Fibroblast of skin of right biceps (primary cell): ENCODE data around the gene FOXL3.
"Not testable (repeated sequence)": the region's sequence is repeated elsewhere in the genome, so short reads cannot be mapped to it uniquely, and the experiment has no call there.

ENCODE experiments used
- DNase-seq: peaks from one replicate; pipeline ENCODE4 v3.0.0-alpha.2; 2013

The FOXL3 gene

GRCh38 chr7:289756-290553 is at the start of gene FOXL3:
Gene FOXL3, plus strand, starts transcription at chr7:290170. Its CDS starts 0 bp downstream, at chr7:290170.
- no peak for DNase-seq

DNA sequence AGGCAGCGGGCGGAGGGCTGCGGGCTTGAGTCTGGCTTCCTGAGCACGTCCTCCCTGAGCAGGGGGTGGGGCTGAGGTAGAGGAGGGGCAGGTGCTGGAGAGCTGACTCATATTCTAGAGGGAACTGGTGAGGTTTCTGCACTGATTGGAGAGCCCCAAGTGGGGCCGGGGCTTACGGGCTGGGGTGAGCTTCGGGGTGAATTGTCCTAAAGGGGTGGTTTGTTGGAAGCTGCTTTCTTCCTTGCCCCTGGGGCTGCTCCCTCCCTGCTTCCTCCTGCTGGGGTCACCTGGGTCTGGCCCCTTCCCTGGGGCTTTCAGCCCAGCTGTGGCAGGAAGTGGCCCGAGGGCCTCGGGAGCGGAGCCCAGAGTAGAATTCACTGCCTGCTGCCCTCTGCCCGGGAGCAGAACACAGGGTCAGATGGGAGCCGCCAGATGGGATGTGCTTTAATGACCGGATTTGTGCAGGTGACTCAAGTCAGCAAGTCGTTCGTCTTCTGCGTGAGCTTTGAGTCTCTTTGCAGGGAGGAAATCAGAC is 49.0 kb upstream of the FOXL3 start:
- DNase-seq = no peak

DNA sequence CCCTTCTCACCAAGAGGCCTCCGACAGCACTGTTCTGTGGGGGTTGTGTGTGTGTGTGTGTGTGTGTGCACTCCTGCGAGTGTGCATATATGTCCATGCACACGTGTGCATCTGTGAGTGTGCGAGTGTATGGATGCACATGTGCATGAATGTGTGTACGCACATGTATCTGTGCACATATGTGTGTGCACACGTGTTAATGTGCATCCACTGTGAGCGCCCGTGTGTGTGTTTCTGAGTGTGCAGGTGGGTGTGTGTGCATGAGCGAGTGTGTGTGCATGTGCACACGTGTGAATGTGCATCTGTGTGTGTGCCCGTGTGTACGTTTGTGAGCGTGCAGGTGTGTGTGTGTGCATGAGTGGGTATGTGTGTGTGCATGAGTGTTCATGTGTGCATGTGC is 48.5 kb upstream of the FOXL3 start:
- no peak for DNase-seq

DNA sequence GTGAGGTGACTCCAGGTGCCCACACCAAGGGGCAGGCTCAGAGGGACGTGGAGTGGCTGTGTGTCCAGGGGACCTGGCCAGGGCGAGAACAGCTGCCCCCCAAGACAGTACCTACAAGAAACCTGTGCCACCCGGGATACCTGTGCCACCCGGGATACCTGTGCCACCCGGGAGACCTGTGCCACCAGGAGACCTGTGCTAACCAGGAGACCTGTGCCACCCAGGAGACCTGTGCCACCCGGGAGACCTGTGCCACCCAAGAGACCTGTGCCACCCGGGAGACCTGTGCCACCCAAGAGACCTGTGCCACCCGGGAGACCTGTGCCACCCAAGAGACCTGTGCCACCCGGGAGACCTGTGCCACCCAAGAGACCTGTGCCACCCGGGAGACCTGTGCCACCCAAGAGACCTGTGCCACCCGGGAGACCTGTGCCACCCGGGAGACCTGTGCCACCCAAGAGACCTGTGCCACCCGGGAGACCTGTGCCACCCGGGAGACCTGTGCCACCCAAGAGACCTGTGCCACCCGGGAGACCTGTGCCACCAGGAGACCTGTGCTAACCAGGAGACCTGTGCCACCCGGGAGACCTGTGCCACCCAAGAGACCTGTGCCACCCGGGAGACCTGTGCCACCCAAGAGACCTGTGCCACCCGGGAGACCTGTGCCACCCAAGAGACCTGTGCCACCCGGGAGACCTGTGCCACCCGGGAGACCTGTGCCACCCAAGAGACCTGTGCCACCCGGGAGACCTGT is 47.0 kb upstream of the FOXL3 start:
- DNase-seq = not testable (repeated sequence)

DNA sequence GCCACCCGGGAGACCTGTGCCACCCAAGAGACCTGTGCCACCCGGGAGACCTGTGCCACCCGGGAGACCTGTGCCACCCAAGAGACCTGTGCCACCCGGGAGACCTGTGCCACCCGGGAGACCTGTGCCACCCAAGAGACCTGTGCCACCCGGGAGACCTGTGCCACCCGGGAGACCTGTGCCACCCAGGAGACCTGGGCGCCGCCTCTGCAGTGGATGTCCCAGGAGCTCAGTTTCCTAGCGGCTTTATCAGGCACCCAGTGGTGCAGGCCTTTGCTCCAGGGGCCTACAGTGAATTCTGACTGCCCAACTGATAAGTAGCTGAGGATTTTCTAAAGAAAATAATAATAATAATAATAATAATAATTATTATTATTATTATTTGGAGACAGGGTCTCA is 46.4 kb upstream of the FOXL3 start:
- not testable (repeated sequence) for DNase-seq

GRCh38 chr7:244974-245373 is 45.0 kb upstream of the FOXL3 start:
- no peak for DNase-seq

DNA sequence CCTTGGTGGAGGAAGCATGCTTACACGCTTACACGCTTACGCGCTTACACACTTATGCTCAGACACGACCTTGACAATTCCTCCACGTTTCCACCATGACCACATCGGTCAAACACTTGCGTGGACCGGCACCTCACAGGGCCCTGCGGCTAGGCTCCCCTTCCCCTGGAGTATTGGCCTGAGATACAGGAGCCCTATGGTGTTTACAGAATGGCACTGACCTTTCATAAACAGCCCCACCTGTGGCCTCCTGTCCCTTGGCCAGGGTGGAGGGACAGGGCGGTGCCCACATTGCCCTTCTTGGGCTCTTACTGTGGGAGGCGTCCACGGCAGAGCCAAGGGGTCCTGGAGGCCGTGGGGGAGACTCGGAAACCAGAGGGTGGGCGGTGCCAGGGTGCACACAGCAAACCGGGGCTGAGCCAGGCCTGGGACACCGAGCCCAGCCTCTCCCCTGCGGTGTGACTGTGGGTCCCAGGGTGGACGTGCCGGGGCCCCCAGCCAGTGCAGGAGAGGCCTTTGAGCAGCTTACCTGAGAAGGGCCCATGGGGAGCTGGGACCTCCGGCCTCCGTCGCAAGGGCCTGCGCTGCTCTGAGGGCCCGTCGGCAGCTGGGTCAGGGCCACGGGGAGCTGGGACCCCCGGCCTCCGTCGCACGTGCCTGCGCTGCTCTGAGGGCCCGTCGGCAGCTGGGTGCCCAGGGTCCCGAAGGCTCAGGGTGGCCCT is 44.2 kb upstream of the FOXL3 start:
- DNase-seq = no peak

GRCh38 chr7:246451-246850 is 43.5 kb upstream of the FOXL3 start:
- DNase-seq = no peak

GRCh38 chr7:247181-247580 is 42.8 kb upstream of the FOXL3 start:
- no peak for DNase-seq

DNA sequence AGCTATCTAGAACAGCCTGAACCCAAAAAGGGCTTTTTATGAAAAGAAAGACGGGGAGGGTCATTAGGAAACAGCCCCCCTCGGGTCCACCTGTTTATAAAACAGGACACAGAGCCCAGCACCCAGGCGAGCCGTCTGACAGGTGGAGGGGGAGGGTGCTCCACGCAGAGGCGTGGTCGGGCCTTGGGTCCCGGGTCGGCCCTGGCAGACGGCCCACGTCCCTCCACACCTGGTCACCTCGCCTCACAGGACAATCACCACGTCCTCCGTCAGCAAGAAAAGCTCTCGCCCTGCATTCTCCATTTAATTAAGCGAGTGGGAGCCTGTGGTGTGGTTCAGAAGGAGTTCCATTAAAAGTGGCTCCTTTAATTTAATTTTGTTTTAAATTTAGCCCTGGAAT is 42.3 kb upstream of the FOXL3 start:
- DNase-seq = no peak

GRCh38 chr7:248732-249435 is 41.1 kb upstream of the FOXL3 start:
- DNase-seq = no peak

GRCh38 chr7:249989-250388 is 40.0 kb upstream of the FOXL3 start:
- no peak for DNase-seq

- DNase-seq = no peak
Measured at GRCh38 chr7:250523-250922, 39.4 kb upstream of the FOXL3 start.

DNA sequence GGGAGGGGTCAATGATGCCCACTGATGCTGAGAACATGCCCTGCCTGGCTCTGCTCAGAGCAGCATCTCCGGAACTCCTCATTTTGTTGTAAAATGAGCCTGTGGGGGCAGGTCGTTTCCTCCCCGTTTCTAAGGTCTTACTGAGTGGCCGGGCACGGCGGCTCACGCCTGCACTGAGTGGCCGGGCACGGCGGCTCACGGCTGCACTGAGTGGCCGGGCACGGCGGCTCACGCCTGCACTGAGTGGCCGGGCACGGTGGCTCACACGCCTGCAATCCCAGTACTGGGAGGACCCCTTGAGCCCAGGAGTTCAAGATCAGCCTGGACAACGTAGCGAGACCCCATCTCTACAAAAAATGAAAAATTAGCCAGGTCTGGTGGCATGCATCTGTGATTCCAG is 39.0 kb upstream of the FOXL3 start:
- DNase-seq = no peak

DNA sequence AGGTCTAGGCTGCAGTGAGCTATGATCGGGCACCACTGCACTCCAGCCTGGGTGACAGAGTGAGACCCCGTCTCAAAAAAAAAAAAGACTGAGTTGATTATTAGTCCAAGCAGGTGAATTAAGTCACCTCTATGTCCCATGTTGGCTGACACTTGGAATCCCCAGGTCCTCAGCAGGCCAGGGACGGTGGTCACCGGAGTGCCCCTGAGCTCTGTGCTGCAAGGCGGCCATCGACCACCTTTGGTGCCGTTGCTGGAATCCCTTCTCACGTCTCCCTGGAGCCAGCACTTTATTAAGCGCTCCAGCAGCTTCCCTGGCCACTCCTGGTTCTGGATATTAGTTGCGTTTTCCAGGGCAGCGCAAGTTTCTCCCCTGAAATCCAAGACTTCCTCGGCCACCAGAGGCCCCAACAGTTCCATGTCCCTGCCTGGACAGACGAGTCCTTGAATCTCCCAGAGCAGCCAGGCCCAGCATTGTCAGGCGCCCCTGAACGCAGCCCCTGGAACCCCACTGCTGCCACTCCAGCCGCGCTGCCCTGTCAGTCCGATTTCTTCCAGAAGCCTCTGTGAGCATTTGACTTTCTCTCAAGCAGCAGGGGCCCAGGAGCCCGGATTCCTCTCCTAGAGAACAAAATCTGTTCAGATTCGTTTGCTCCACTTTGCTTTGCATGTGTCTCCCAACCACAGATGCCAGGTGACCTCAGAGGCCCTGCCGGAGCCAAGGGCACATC is 38.4 kb upstream of the FOXL3 start:
- no peak for DNase-seq

DNA sequence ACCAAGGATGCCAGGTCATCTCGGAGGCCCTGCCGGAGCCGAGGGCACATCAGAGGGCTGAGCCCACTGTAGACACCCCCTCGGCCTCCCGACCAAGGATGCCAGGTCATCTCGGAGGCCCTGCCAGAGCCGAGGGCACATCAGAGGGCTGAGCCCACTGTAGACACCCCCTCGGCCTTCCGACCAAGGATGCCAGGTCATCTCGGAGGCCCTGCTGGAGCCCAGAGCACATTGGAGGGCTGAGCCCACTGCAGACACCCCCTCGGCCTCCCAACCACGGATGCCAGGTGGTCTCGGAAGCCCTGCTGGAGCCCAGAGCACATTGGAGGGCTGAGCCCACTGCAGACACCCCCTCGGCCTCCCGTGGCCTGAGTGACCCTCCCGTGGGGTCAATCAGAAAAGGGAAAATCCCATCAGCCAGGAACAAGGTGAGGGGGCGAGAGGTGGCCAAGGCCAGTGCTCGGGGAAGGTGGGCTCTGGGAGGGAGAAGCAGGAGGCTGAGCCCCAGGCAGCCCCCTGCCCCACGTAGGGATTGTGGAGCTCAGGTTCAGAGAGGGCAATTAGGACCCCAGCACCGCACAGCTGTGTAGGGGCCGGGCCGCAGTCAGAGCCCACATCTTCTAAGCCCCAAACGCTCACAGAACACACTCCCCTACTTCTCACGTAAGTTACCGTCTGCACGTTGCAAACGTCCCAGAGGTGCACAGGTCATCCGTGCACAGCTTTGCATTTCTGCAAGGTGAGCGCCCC is 37.6 kb upstream of the FOXL3 start:
- DNase-seq = no peak

DNA sequence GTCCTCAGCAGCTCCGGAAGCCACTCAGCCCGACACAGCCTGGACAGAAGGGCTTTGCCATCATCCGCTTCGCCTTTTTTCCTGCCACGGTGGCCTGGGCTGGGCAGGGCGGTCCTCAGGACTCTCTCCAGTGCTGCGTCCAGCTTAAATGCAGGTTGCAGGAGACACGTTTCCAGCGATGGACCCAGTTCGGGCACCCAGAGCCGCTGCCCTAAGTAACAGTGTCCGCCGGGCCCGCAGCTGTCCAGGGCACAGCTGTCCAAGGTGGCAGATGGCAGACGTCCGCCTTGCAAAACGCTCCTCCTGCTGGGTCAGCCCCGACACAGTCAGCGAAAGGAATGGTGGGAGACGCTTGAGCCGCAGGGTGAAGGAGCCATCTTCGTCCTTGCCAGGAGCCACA is 37.0 kb upstream of the FOXL3 start:
- no peak for DNase-seq

DNA sequence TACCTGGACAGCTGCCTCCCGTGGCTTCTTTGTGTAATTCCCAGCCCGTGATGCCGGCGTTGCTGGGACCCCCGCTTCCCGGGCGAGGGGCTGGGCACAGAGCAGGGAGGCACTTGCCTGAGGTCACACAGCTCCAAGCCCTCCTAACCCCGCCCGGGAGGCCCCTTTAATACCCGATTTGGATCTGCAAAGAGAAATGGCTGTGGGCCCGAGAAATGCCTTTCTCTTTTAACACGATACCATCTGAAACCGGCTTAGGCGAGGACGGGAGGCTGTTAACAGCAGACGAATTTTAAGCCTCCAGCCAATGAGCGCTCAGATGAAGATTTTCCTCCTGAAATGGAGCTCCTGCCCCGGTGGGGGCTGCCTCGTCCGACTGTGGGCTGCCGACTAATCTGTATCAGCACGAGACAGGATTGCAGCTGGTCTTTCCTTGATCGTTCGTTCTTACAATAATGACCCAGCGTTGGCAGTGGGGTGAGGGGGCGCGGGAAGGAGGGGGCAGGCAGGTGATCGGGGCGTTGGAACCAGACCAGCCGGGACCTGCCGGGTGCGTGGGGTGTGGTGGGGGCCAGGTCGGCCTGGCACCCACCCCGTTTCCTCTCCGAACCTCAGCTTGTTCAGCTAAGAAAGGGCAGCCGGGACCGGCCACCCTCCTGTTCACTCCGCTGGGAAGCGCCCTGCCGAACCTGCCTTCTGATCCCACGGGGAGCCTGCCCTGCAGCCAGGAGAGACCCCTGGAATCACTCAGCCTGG is 36.2 kb upstream of the FOXL3 start:
- DNase-seq = no peak

GRCh38 chr7:254337-255037 is 35.5 kb upstream of the FOXL3 start:
- DNase-seq = no peak

DNA sequence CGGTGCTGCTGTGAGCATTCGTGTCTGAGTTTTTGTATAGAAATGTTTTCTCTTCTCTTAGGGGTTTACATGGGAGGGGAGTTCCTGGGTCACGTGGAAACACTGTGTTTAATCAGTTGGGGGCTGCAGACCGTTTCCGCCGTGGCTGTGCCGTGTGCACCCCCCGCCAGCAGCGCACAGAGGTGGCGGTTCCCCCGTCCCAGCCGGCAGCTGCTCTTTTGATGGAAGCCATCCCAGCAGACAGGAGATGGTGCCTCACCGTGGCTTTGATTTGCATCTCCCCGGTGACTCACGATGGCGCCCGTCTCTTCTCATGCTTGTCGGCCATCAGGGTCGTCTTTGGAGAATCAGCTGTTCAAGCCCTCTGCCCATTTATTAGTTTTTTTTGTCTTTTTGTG is 34.9 kb upstream of the FOXL3 start:
- no peak for DNase-seq
